CD14-positive monocyte (primary cell): ENCODE results near the gene UVSSA. TPM values are rescaled to one million over a fixed set of nuclear protein-coding genes. Genes with fewer than 3 reads are reported as not detected.
A peak's percentile ranks its signal among the peaks of the same experiment; 100 is the strongest.

Experiments
- DNase-seq, 3 donors: peaks; one replicate each; pipeline ENCODE4 v3.0.0-alpha.2; 2011 to 2022
- H2AFZ ChIP-seq: 2 replicates; pipeline ENCODE4 v1.6.0; 2012; ENCODE audit warnings: mild to moderate bottlenecking, low read depth, low read length, inconsistent platforms; ENCODE audit not compliant: insufficient read depth, poor library complexity, severe bottlenecking
- H3K27ac ChIP-seq, 2 donors: 1 replicate in 1 of 2; 2 replicates in 1 of 2; pipeline ENCODE4 v1.5.1; 2012 to 2013; ENCODE audit warnings: low read length in 2 of 2, control low read depth in 1 of 2, inconsistent platforms in 1 of 2, low read depth in 1 of 2, mild to moderate bottlenecking in 1 of 2
- H3K27me3 ChIP-seq, 2 donors: one replicate each; pipeline versions ENCODE4 v1.6.0 to v1.6.1; 2011 to 2013; ENCODE audit warnings: low read length in 2 of 2; ENCODE audit not compliant: control insufficient read depth in 2 of 2, insufficient read depth in 2 of 2
- H3K36me3 ChIP-seq, 2 donors: replicated peaks in 1 of 2; 1 replicate in 1 of 2; 2 replicates in 1 of 2; pipeline versions ENCODE4 v1.5.1 to v1.6.1; 2012 to 2013; ENCODE audit warnings: low read length in 2 of 2, control low read depth in 1 of 2, inconsistent platforms in 1 of 2, mild to moderate bottlenecking in 1 of 2; ENCODE audit not compliant: insufficient read depth in 2 of 2, control insufficient read depth in 1 of 2
- H3K4me1 ChIP-seq, 2 donors: 1 replicate in 1 of 2; 2 replicates in 1 of 2; pipeline versions ENCODE4 v1.5.1 to v1.6.1; 2012 to 2013; ENCODE audit warnings: low read length in 2 of 2, control low read depth in 1 of 2, inconsistent platforms in 1 of 2, mild to moderate bottlenecking in 1 of 2, moderate library complexity in 1 of 2; ENCODE audit not compliant: insufficient read depth in 2 of 2, control insufficient read depth in 1 of 2
- H3K4me2 ChIP-seq: replicated peaks from 2 replicates; pipeline ENCODE3; 2012; ENCODE audit warnings: low read length, moderate library complexity, mild to moderate bottlenecking; ENCODE audit not compliant: poor library complexity, severe bottlenecking; ENCODE audit errors: extremely low read depth
- H3K4me3 ChIP-seq, 3 experiments: fragments of 200-600 bp in 1 of 3; sonication (generic) in 1 of 3; replicated peaks in 1 of 3; 1 replicate in 2 of 3; 2 replicates in 1 of 3; pipeline ENCODE4 v1.5.1; 2011 to 2013; ENCODE audit warnings: low read length in 3 of 3, mild to moderate bottlenecking in 3 of 3, control low read depth in 2 of 3, low read depth in 2 of 3, inconsistent platforms in 1 of 3, moderate library complexity in 1 of 3
- H3K79me2 ChIP-seq: 2 replicates; pipeline ENCODE4 v1.6.0; 2012; ENCODE audit warnings: mild to moderate bottlenecking, control low read depth, inconsistent platforms, low read length, moderate library complexity; ENCODE audit not compliant: insufficient read depth
- H3K9ac ChIP-seq: 2 replicates; pipeline ENCODE4 v1.6.0; 2017; ENCODE audit warnings: low read length, mild to moderate bottlenecking; ENCODE audit not compliant: insufficient read depth, poor library complexity, severe bottlenecking
- H3K9me3 ChIP-seq, 2 donors: replicated peaks in 1 of 2; 1 replicate in 1 of 2; 2 replicates in 1 of 2; pipeline versions ENCODE4 v1.5.1 to v1.6.1; 2012 to 2013; ENCODE audit warnings: low read length in 2 of 2, control low read depth in 1 of 2; ENCODE audit not compliant: control insufficient read depth in 1 of 2, insufficient read depth in 1 of 2
- H4K20me1 ChIP-seq: 2 replicates; pipeline ENCODE4 v1.6.0; 2012; ENCODE audit warnings: mild to moderate bottlenecking, low read length, control low read depth, moderate library complexity; ENCODE audit not compliant: insufficient read depth
- H3K27ac Mint-ChIP-seq, 7 donors: one replicate each; pipeline ENCODE4 v1.8.0; 2020; ENCODE audit warnings: mild to moderate bottlenecking in 7 of 7, mixed read lengths in 7 of 7, moderate library complexity in 6 of 7, inconsistent platforms in 2 of 7
- H3K27me3 Mint-ChIP-seq, 3 donors: one replicate each; pipeline ENCODE4 v1.8.0; 2021 to 2022; ENCODE audit warnings: low read depth in 3 of 3, mild to moderate bottlenecking in 3 of 3, mixed read lengths in 3 of 3, moderate library complexity in 3 of 3, inconsistent platforms in 1 of 3
- H3K36me3 Mint-ChIP-seq, 2 donors: one replicate each; pipeline ENCODE4 v1.8.0; 2020; ENCODE audit warnings: mixed read lengths in 2 of 2, inconsistent platforms in 1 of 2, mild to moderate bottlenecking in 1 of 2
- H3K4me1 Mint-ChIP-seq: one replicate; pipeline ENCODE4 v1.8.0; 2020; ENCODE audit warnings: mild to moderate bottlenecking, mixed read lengths
- H3K4me3 Mint-ChIP-seq, 2 donors: one replicate each; pipeline ENCODE4 v1.8.0; 2020; ENCODE audit warnings: mild to moderate bottlenecking in 2 of 2, mixed read lengths in 2 of 2, moderate library complexity in 1 of 2
- H3K9me3 Mint-ChIP-seq, 7 donors: one replicate each; pipeline ENCODE4 v1.8.0; 2020 to 2022; ENCODE audit warnings: mixed read lengths in 7 of 7, mild to moderate bottlenecking in 6 of 7, moderate library complexity in 6 of 7, inconsistent platforms in 2 of 7
- CTCF ChIP-seq: fragments of 200-600 bp; IDR thresholded peaks from one replicate; pipeline ENCODE4 v1.8.0; 2022; ENCODE audit warnings: antibody characterized with exemption, mild to moderate bottlenecking
- WGBS: methylation state at CpG from one replicate; pipeline ENCODE4 v1.1.5; 2013; ENCODE audit warnings: missing lambda C conversion rate; ENCODE audit not compliant: insufficient coverage; 5-methylcytosine and 5-hydroxymethylcytosine counted together
- intact Hi-C, 2 donors: fragments of 100-400 bp; cut with micrococcal nuclease; formaldehyde crosslinking; loops; one replicate each; pipeline versions ENCODE4 v1.15.0 to v1.15.1; 2023
- polyA plus RNA-seq, 3 donors: library from polyadenylated mRNA; depleted of rRNA in 1 of 3; unstranded in 2 of 3; stranded (reverse) in 1 of 3; fragments of 300-500 nt in 2 of 3; fragments of >200 nt in 1 of 3; fragmentation: Illumina TruSeq in 2 of 3; gene quantifications; 1 replicate in 2 of 3; 2 replicates in 1 of 3; pipeline ENCODE4 v1.2.3, GENCODE V29; 2012 to 2021

Gene UVSSA
- polyA plus RNA-seq, 3 donors = 2.6 to 54.0 (median 4.8) TPM

- Histone ChIP-seq H3K9ac (no peak overlapping the region), H3K36me3 (no peaks in the 10 kb centered on the region), H3K4me3 (no peak overlapping the region), H4K20me1 (no peaks in the 10 kb centered on the region), H3K27ac (no peak overlapping the region), H3K9me3 (peaks cover 6 to 20% of the 10 kb centered on the region in 2 donors), H3K4me1 (no peaks in the 10 kb centered on the region), H3K4me2 (no peak overlapping the region), H2AFZ (no peak overlapping the region), H3K27me3 (peaks cover 28 to 82% of the 10 kb centered on the region in 2 donors), H3K79me2 (no peaks in the 10 kb centered on the region)
- peaks cover 0 to 6% of the 10 kb centered on the region in 2 donors for H3K36me3 Mint-ChIP-seq
- 56% methylated on average over 10 of the region's 27 CpGs for whole genome bisulfite sequencing
- H3K9me3 Mint-ChIP-seq = peaks cover 0 to 33% (median 18%) of the 10 kb centered on the region in 7 donors
- peak overlapping the region in 1 of 2 donors; percentile 67 for H3K4me3 Mint-ChIP-seq
- intact Hi-C loops = no loop called here
- no peak for DNase-seq
- no peak overlapping the region for H3K27ac Mint-ChIP-seq
- TF ChIP-seq CTCF = no peak
- H3K27me3 Mint-ChIP-seq = peaks cover 69 to 89% (median 72%) of the 10 kb centered on the region in 3 donors
- no peaks in the 10 kb centered on the region for H3K4me1 Mint-ChIP-seq
Measured at GRCh38 chr4:1409491-1410425, 62.8 kb downstream of the UVSSA start.

- H3K9me3 ChIP-seq = peaks cover 6 to 15% of the 10 kb centered on the region in 2 donors
- H3K27me3 ChIP-seq = peaks cover 18 to 82% of the 10 kb centered on the region in 2 donors
- H3K4me1 Mint-ChIP-seq = no peaks in the 10 kb centered on the region
- H3K9me3 Mint-ChIP-seq = peaks cover 0 to 35% (median 16%) of the 10 kb centered on the region in 7 donors
- H3K36me3 Mint-ChIP-seq = peaks cover 0 to 5% of the 10 kb centered on the region in 2 donors
- H3K27me3 Mint-ChIP-seq = peaks cover 67 to 89% (median 70%) of the 10 kb centered on the region in 3 donors
- H3K4me2 ChIP-seq = no peak overlapping the region
- no peaks in the 10 kb centered on the region for H4K20me1 ChIP-seq
- H2AFZ ChIP-seq = no peak overlapping the region
- H3K9ac ChIP-seq = no peak overlapping the region
- H3K4me3 Mint-ChIP-seq = peak overlapping the region in 1 of 2 donors; percentile 48
- intact Hi-C loops = no loop called here
- H3K27ac ChIP-seq = no peak overlapping the region
- 23% methylated on average over 44 of the region's 48 CpGs for WGBS
- H3K79me2 ChIP-seq = no peaks in the 10 kb centered on the region
- H3K4me1 ChIP-seq = no peaks in the 10 kb centered on the region
- no peak for TF ChIP-seq CTCF
- no peak for DNase-seq
- H3K27ac Mint-ChIP-seq = no peak overlapping the region
- H3K4me3 ChIP-seq = no peak overlapping the region
- no peaks in the 10 kb centered on the region for H3K36me3 ChIP-seq
Measured at GRCh38 chr4:1410491-1411325, 63.7 kb downstream of the UVSSA start.
